K562 (cell line): ENCODE results near the gene CARD18. TPM values are rescaled to one million over a fixed set of nuclear protein-coding genes. Genes with fewer than 3 reads are reported as not detected.

Experiments
- ATAC-seq: fragments of 200-7000 bp; cut with Tn5 transposase; 3 replicates; pipeline ENCODE4 v1.9.1; 2020; ENCODE audit warnings: moderate library complexity
- BruUV-seq: library from RNA; stranded (reverse); fragments of 400-500 nt; replicated peaks from 2 replicates; lab custom pipeline; 2021; lab: Mats Ljungman, UMichigan
- CTCF ChIA-PET: fragments of 300-600 bp; formaldehyde crosslinking; extraction: SDS; loops from one replicate; lab custom pipeline; 2021; ENCODE audit warnings: low intra/inter-chr PET ratio; lab: Yijun Ruan, JAX
- POLR2A ChIA-PET: fragments of 300-600, 350-650 bp; sonication (Branson Sonifier 250); formaldehyde crosslinking; extraction: SDS; loops from one replicate; lab custom pipeline; 2021; ENCODE audit warnings: antibody characterized with exemption, inconsistent platforms; lab: Yijun Ruan, JAX
- DNase-seq, 4 experiments: peaks; one replicate each; pipeline versions ENCODE4 v3.0.0 to v3.0.0-alpha.2; 2011 to 2018; ENCODE audit warnings: low spot score in 3 of 4, mixed read lengths in 3 of 4; ENCODE audit errors: extremely low read depth in 1 of 4
- FAIRE-seq: peaks from 2 replicates; lab custom pipeline; 2011; peaks lifted over from hg19 to GRCh38; lab: Jason Lieb, UNC
- H2AFZ ChIP-seq: 2 replicates; pipeline ENCODE4 v1.6.0; 2011; ENCODE audit warnings: low read depth, low read length, control low read depth, inconsistent platforms
- H3K27ac ChIP-seq: fragments of 200-600 bp; 3 replicates; pipeline ENCODE4 v1.8.0; 2011; ENCODE audit warnings: low read depth, mild to moderate bottlenecking, control low read depth, inconsistent platforms, low read length, moderate library complexity, mixed read lengths; ENCODE audit errors: extremely low read depth
- H3K27me3 ChIP-seq, 2 experiments: fragments of 300-600 bp in 1 of 2; 2 replicates in 1 of 2; 3 replicates in 1 of 2; pipeline versions ENCODE4 v1.6.0 to v1.8.0; 2011; ENCODE audit warnings: inconsistent platforms in 2 of 2, low read length in 2 of 2, mild to moderate bottlenecking in 1 of 2, mixed read lengths in 1 of 2, moderate library complexity in 1 of 2; ENCODE audit not compliant: control insufficient read depth in 2 of 2, insufficient read depth in 2 of 2
- H3K36me3 ChIP-seq: fragments of 300-600 bp; 3 replicates; pipeline ENCODE4 v1.8.0; 2011; ENCODE audit warnings: mild to moderate bottlenecking, low read length, inconsistent platforms; ENCODE audit not compliant: control insufficient read depth, insufficient read depth
- H3K4me1 ChIP-seq, 2 experiments: fragments of 200-600 bp in 1 of 2; replicated peaks in 1 of 2; 2 replicates in 1 of 2; 3 replicates in 1 of 2; pipeline versions ENCODE4 v1.5.1 to v1.8.0; 2011; ENCODE audit warnings: inconsistent platforms in 2 of 2, low read length in 2 of 2, mild to moderate bottlenecking in 1 of 2, mixed read lengths in 1 of 2, moderate library complexity in 1 of 2; ENCODE audit not compliant: control insufficient read depth in 2 of 2, insufficient read depth in 2 of 2
- H3K4me2 ChIP-seq: 2 replicates; pipeline ENCODE4 v1.6.1; 2011; ENCODE audit warnings: low read length, control low read depth, inconsistent platforms, mixed read lengths; ENCODE audit not compliant: insufficient read depth
- H3K4me3 ChIP-seq: fragments of 200-600 bp; sonication (generic), shearing (Covaris generic); 2 replicates; pipeline ENCODE4 v1.5.1; 2016; ENCODE audit warnings: control low read depth, inconsistent platforms
- H3K79me2 ChIP-seq: fragments of 200-600 bp; 3 replicates; pipeline ENCODE4 v1.8.0; 2011; ENCODE audit warnings: low read length, inconsistent platforms; ENCODE audit not compliant: control insufficient read depth, insufficient read depth
- H3K9ac ChIP-seq, 2 experiments: 2 replicates each; pipeline versions ENCODE4 v1.6.0 to v1.6.1; 2011; ENCODE audit warnings: low read depth in 2 of 2, low read length in 2 of 2, control low read depth in 1 of 2, inconsistent platforms in 1 of 2, mild to moderate bottlenecking in 1 of 2, mixed read lengths in 1 of 2; ENCODE audit not compliant: insufficient read depth in 1 of 2
- H3K9me1 ChIP-seq: one replicate; pipeline ENCODE4 v1.6.0; 2011; ENCODE audit warnings: inconsistent platforms, mild to moderate bottlenecking, low read length, moderate library complexity; ENCODE audit not compliant: control insufficient read depth, insufficient read depth
- H3K9me3 ChIP-seq: replicated peaks from 2 replicates; pipeline ENCODE4 v1.5.1; 2011; ENCODE audit warnings: low read depth, low read length, inconsistent platforms; ENCODE audit not compliant: control insufficient read depth, insufficient read depth
- H4K20me1 ChIP-seq: replicated peaks from 2 replicates; pipeline ENCODE4 v1.6.1; 2011; ENCODE audit warnings: low read length, inconsistent platforms, mixed read lengths; ENCODE audit not compliant: control insufficient read depth, insufficient read depth
- BRF1 ChIP-seq: IDR thresholded peaks from 3 replicates; pipeline ENCODE4 v1.6.1; 2011; ENCODE audit warnings: borderline replicate concordance, mild to moderate bottlenecking; ENCODE audit not compliant: insufficient read length; ENCODE audit errors: extremely low read depth
- CCAR2 ChIP-seq: fragments of 200-400 bp; formaldehyde crosslinking; IDR thresholded peaks from 2 replicates; pipeline ENCODE4 v1.6.1; 2017; ENCODE audit warnings: mild to moderate bottlenecking, low read depth, low read length
- HMG20B ChIP-seq: fragments of 250-450 bp; sonication (Bioruptor Pico); IDR thresholded peaks from 2 replicates; pipeline ENCODE4 v1.5.0; 2021; ENCODE audit warnings: mild to moderate bottlenecking
- KLF13 ChIP-seq: fragments of 450-650 bp; IDR thresholded peaks from 2 replicates; pipeline ENCODE4 v1.6.1; 2016; ENCODE audit warnings: missing genetic modification characterization, low read depth, mild to moderate bottlenecking, missing compliant biosample characterization, moderate library complexity, borderline replicate concordance
- MTA2 ChIP-seq: fragments of 450-650 bp; IDR thresholded peaks from 2 replicates; pipeline ENCODE4 v1.6.1; 2016; ENCODE audit warnings: low read depth
- SETDB1 ChIP-seq: IDR thresholded peaks from one replicate; pipeline ENCODE4 v1.6.1; 2012; ENCODE audit warnings: low read length, control low read depth, inconsistent platforms
- ZBTB34 ChIP-seq: fragments of 250-450 bp; sonication (Bioruptor Pico); IDR thresholded peaks from 2 replicates; pipeline ENCODE4 v1.8.0; 2021; ENCODE audit warnings: mild to moderate bottlenecking, moderate library complexity
- ZKSCAN1 ChIP-seq: fragments of 150-350 bp; IDR thresholded peaks from 2 replicates; pipeline ENCODE4 v1.6.1; 2016; ENCODE audit warnings: low read depth, low read length
- ZNF384 ChIP-seq: IDR thresholded peaks from 2 replicates; pipeline ENCODE4 v1.6.1; 2012; ENCODE audit warnings: low read depth, low read length, improper control_type of control experiment
- ZNF431 ChIP-seq: sonication (generic); formaldehyde crosslinking; IDR thresholded peaks from 2 replicates; pipeline ENCODE4 v1.8.0; 2022; ENCODE audit warnings: mild to moderate bottlenecking, missing genetic modification reagents
- ZNF609 ChIP-seq: sonication (generic); formaldehyde crosslinking; IDR thresholded peaks from 2 replicates; pipeline ENCODE4 v1.8.1; 2023; ENCODE audit warnings: missing genetic modification reagents, mild to moderate bottlenecking, borderline replicate concordance
- ZNF644 ChIP-seq: fragments of 200-800 bp; sonication (Bioruptor generic); IDR thresholded peaks from 2 replicates; pipeline ENCODE4 v1.6.1; 2016; ENCODE audit warnings: low read depth, missing genetic modification characterization, missing compliant biosample characterization
- WGBS: fragments of 100-300 bp; shearing (Covaris generic); methylation state at CpG from one replicate; pipeline ENCODE4 v1.1.6; 2016; ENCODE audit warnings: low coverage, mixed read lengths; ENCODE audit not compliant: insufficient coverage; ENCODE audit errors: missing lambda C conversion rate; 5-methylcytosine and 5-hydroxymethylcytosine counted together
- in situ Hi-C: fragments of 300-500 bp; cut with MboI; formaldehyde crosslinking; loops from 4 replicates; pipeline ENCODE4 v1.15.0; 2018; ENCODE audit warnings: inconsistent platforms, mixed read lengths
- intact Hi-C: fragments of 100-400 bp; cut with micrococcal nuclease; formaldehyde crosslinking; loops from 2 replicates; pipeline ENCODE4 v1.14.2; 2022
- polyA plus RNA-seq, 8 experiments: library from polyadenylated mRNA; depleted of rRNA in 4 of 8; stranded (reverse) in 5 of 8; unstranded in 3 of 8; fragments of >200 nt; fragmentation: Nextera tagmentation in 2 of 8; fragmentation: Illumina TruSeq in 1 of 8; extraction: Ambion mirVana in 2 of 8; extraction: Trizol in 1 of 8; gene quantifications; 2 replicates each; pipeline versions ENCODE4 v1.2.1 to v1.2.3, GENCODE V29; 2011 to 2014; ENCODE audit warnings: inconsistent platforms in 1 of 8, missing spikeins in 1 of 8
- total RNA-seq, 7 experiments: library from RNA; depleted of rRNA in 6 of 7; stranded (reverse); fragments of >200 nt in 6 of 7; fragmentation: Illumina TruSeq in 2 of 7; extraction: Trizol in 2 of 7; gene quantifications; 2 replicates each; pipeline versions ENCODE4 v1.2.1 to v1.2.3, GENCODE V29; 2011 to 2021; ENCODE audit warnings: low replicate concordance in 1 of 7
- TF ChIP-seq, protein P1 (sequence below), 3 experiments: fragments of 200-800 bp in 1 of 3; fragments of 250-450 bp in 1 of 3; fragments of 450-650 bp in 1 of 3; sonication (Bioruptor Pico) in 1 of 3; sonication (Bioruptor generic) in 1 of 3; formaldehyde crosslinking in 1 of 3; IDR thresholded peaks; 2 replicates each; pipeline versions ENCODE4 v1.6.1 to v1.8.0; 2016 to 2022; ENCODE audit warnings: mild to moderate bottlenecking in 2 of 3, missing genetic modification characterization in 2 of 3, missing compliant biosample characterization in 1 of 3, moderate library complexity in 1 of 3

The CARD18 gene
- total and polyA plus RNA-seq, 9 of the 15 experiments (the other 6 are each of a cell fraction or from before 2014, with no cell fraction given) = 1.5 to 4.7 (median 2.9) TPM

DNA sequence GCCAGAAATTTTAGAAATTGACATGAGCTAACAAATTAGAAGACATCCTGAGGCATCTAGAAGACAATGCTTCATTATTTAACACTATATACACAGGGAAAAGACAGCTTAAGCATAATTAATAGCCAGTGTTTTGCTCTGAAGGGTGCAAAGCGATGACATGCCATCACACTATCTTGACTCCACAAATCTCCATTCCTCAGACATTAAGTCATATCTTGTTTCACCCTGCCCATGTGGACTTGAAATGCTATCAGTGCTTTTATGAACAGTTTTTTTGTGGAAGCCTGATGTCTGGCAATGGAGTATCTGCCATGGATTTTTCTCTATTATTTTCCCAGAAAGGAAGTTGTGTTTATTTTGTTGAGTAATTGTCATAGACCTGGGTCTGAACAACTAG is 2.3 kb downstream of the CARD18 start:
- Histone ChIP-seq H3K27me3 (no peaks in the 10 kb centered on the region), H3K36me3 (no peaks in the 10 kb centered on the region), H3K79me2 (no peaks in the 10 kb centered on the region), H3K9ac (no peak overlapping the region), H3K4me2 (no peak overlapping the region), H3K4me3 (no peak overlapping the region), H2AFZ (no peak overlapping the region), H3K9me3 (no peaks in the 10 kb centered on the region), H3K4me1 (no peaks in the 10 kb centered on the region), H4K20me1 (no peaks in the 10 kb centered on the region), H3K27ac (no peak overlapping the region), H3K9me1 (no peaks in the 10 kb centered on the region)
- 0% methylated on average over 1 of the region's 1 CpG for WGBS
- intact Hi-C loops (no loop called here), in situ Hi-C loops (no loop called here)
- no TSS peak for BruUV-seq
- no peak for ATAC-seq
- FAIRE-seq = no peak
- no peak for DNase-seq
- ChIA-PET POLR2A (no interaction called here), CTCF (no interaction called here)
- TF ChIP-seq ZNF644 (tag) (no peak), ZNF431 (no peak), SETDB1 (no peak), KLF13 (tag) (no peak), ZKSCAN1 (no peak), BRF1 (no peak), ZBTB34 (CRISPR knock-in tag) (no peak), HMG20B (CRISPR knock-in tag) (no peak), CCAR2 (no peak), ZNF609 (no peak), MTA2 (no peak), ZNF384 (no peak)
- TF ChIP-seq, protein P1, sequence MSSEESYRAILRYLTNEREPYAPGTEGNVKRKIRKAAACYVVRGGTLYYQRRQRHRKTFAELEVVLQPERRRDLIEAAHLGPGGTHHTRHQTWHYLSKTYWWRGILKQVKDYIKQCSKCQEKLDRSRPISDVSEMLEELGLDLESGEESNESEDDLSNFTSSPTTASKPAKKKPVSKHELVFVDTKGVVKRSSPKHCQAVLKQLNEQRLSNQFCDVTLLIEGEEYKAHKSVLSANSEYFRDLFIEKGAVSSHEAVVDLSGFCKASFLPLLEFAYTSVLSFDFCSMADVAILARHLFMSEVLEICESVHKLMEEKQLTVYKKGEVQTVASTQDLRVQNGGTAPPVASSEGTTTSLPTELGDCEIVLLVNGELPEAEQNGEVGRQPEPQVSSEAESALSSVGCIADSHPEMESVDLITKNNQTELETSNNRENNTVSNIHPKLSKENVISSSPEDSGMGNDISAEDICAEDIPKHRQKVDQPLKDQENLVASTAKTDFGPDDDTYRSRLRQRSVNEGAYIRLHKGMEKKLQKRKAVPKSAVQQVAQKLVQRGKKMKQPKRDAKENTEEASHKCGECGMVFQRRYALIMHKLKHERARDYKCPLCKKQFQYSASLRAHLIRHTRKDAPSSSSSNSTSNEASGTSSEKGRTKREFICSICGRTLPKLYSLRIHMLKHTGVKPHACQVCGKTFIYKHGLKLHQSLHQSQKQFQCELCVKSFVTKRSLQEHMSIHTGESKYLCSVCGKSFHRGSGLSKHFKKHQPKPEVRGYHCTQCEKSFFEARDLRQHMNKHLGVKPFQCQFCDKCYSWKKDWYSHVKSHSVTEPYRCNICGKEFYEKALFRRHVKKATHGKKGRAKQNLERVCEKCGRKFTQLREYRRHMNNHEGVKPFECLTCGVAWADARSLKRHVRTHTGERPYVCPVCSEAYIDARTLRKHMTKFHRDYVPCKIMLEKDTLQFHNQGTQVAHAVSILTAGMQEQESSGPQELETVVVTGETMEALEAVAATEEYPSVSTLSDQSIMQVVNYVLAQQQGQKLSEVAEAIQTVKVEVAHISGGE (CRISPR knock-in tag; IDR thresholded peaks at IDR 0.05) = no peak
